ENCODE data around the gene MTFR1L. TPM values are rescaled to one million over a fixed set of nuclear protein-coding genes. Genes with fewer than 3 reads are reported as not detected.

The MTFR1L gene
- total and polyA plus RNA-seq, 2 donors from 2014 or later: 66.6 to 108 TPM

DNA sequence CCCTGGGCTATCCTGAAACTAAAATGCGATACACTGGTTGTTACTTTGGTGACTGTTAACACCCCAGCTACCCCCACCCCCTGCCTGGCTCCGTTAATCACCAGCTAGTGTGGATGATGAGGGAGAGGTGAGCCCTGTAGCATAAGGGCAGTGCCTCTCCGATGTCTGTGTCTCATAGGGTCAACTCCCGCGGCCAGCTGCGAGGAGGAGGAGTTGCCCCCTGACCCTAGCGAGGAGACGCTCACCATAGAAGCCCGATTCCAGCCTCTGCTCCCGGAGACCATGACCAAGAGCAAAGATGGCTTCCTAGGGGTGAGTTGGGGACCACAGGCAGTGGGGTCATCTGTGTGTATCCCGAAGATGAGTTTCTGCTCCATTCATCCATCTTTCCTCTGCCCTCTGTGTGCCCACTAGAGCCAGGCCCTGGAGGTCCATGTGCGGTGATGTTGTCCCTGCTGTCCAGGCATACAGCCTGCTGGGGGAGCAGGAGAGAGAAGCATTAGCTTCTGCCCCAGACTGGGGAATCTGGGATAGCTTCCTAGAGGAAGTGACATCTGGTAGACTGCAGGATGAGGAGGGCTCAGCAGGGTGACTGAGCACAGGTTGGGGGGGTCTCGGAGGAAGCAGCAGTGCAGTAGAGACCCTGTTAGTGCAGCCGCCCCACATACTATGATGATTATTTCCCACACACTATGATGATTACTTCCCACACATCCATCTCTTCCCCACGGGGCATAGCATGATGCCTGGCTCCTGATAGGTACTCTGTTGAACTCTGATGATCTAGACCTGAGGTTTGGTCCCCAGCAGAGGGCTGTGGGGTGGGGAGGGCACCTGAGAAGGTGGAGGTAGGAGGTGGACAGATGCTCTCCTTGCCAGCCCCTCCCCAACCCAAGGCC lies 14.5 kb upstream of the MTFR1L start:
- DNase-seq (peak in 1 of 5 donors; percentile 44), FAIRE-seq (no peak)
- Histone ChIP-seq H3K4me3 (ENCODE audit: low read length in 3 of 3) (no peak overlapping the region), H3K9me3 (ENCODE audit: control insufficient read depth in 2 of 3, insufficient read depth in 1 of 3, low read length in 3 of 3) (no peaks in the 10 kb centered on the region), H3K27me3 (ENCODE audit: control insufficient read depth, insufficient read depth, low read length) (no peaks in the 10 kb centered on the region), H3K36me3 (ENCODE audit: control insufficient read depth in 2 of 3, insufficient read depth in 3 of 3, low read length in 3 of 3) (peaks cover 0 to 7% (median 0%) of the 10 kb centered on the region in 3 donors), H3K4me1 (ENCODE audit: control insufficient read depth in 2 of 3, insufficient read depth in 2 of 3, low read depth in 1 of 3, low read length in 3 of 3) (peaks cover 0 to 18% (median 9%) of the 10 kb centered on the region in 3 donors), H3K9ac (ENCODE audit: low read length in 3 of 3) (no peak overlapping the region), H3K27ac (ENCODE audit: low read depth in 2 of 2, low read length in 2 of 2) (no peak overlapping the region)
- TF ChIP-seq, protein P1, sequence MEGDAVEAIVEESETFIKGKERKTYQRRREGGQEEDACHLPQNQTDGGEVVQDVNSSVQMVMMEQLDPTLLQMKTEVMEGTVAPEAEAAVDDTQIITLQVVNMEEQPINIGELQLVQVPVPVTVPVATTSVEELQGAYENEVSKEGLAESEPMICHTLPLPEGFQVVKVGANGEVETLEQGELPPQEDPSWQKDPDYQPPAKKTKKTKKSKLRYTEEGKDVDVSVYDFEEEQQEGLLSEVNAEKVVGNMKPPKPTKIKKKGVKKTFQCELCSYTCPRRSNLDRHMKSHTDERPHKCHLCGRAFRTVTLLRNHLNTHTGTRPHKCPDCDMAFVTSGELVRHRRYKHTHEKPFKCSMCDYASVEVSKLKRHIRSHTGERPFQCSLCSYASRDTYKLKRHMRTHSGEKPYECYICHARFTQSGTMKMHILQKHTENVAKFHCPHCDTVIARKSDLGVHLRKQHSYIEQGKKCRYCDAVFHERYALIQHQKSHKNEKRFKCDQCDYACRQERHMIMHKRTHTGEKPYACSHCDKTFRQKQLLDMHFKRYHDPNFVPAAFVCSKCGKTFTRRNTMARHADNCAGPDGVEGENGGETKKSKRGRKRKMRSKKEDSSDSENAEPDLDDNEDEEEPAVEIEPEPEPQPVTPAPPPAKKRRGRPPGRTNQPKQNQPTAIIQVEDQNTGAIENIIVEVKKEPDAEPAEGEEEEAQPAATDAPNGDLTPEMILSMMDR (IDR thresholded peaks at IDR 0.05; ENCODE audit: borderline replicate concordance, extremely low read depth, insufficient read depth): no peak
- intact Hi-C loops (cut with DNase I): no loop called here

DNA sequence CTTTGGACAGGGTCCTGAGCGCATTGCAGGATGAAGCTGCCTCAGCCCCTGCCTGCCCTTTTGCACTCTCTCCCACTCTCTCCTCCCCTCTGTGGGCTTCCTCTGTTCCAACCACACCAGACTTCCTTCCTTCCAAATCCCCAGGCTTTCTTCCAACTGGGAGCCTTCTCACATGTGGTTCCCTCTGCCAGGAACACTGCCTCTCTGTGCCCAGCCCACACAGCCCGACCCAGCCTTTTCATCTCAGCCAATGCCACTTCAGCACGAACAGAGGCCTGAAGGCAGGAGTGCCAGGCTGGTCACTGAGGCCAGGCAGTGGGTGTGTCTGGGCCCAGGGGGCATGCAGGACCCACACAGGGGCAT lies 13.9 kb upstream of the MTFR1L start:
- intact Hi-C loops (cut with DNase I): no loop called here
- H3K4me1 ChIP-seq (ENCODE audit: control insufficient read depth in 2 of 3, insufficient read depth in 2 of 3, low read depth in 1 of 3, low read length in 3 of 3): peaks cover 0 to 18% (median 6%) of the 10 kb centered on the region in 3 donors
- FAIRE-seq: no peak
- H3K4me3 ChIP-seq (ENCODE audit: low read length in 3 of 3): no peak overlapping the region
- no peaks in the 10 kb centered on the region for H3K27me3 ChIP-seq (ENCODE audit: control insufficient read depth, insufficient read depth, low read length)
- peak in 1 of 5 donors; percentile 73 for DNase-seq
- TF ChIP-seq, protein P1 (IDR thresholded peaks at IDR 0.05; ENCODE audit: borderline replicate concordance, extremely low read depth, insufficient read depth): no peak
- no peaks in the 10 kb centered on the region for H3K9me3 ChIP-seq (ENCODE audit: control insufficient read depth in 2 of 3, insufficient read depth in 1 of 3, low read length in 3 of 3)
- no peak overlapping the region for H3K9ac ChIP-seq (ENCODE audit: low read length in 3 of 3)
- peaks cover 0 to 7% (median 0%) of the 10 kb centered on the region in 3 donors for H3K36me3 ChIP-seq (ENCODE audit: control insufficient read depth in 2 of 3, insufficient read depth in 3 of 3, low read length in 3 of 3)
- H3K27ac ChIP-seq (ENCODE audit: low read depth in 2 of 2, low read length in 2 of 2): peak overlapping the region in 1 of 2 donors; percentile 32

DNA sequence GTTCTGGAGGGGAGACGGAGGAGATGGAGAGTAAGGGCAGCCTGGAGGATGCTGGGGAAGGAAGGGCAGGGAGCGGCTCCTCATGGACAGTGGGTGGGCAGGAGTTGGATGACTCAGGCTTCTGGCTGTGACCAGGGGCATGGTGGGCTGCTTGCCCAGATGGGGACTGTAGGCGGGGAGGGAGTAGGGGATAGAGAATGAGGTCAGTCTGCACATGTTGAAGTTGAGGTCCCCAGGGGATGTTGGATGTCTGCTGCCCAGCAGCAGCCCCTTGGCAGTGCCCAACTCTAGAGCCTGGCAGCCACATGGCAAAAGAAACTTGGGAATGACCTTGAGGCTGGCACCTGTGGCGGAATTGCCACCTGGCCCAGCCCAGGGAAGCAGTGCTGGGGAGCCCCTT lies 13.3 kb upstream of the MTFR1L start:
- Histone ChIP-seq H3K36me3 (ENCODE audit: control insufficient read depth in 2 of 3, insufficient read depth in 3 of 3, low read length in 3 of 3) (peaks cover 0 to 7% (median 0%) of the 10 kb centered on the region in 3 donors), H3K27ac (ENCODE audit: low read depth in 2 of 2, low read length in 2 of 2) (peak overlapping the region in 1 of 2 donors; percentile 32), H3K27me3 (ENCODE audit: control insufficient read depth, insufficient read depth, low read length) (no peaks in the 10 kb centered on the region), H3K9ac (ENCODE audit: low read length in 3 of 3) (no peak overlapping the region), H3K4me3 (ENCODE audit: low read length in 3 of 3) (no peak overlapping the region), H3K9me3 (ENCODE audit: control insufficient read depth in 2 of 3, insufficient read depth in 1 of 3, low read length in 3 of 3) (no peaks in the 10 kb centered on the region), H3K4me1 (ENCODE audit: control insufficient read depth in 2 of 3, insufficient read depth in 2 of 3, low read depth in 1 of 3, low read length in 3 of 3) (peaks cover 0 to 17% (median 4%) of the 10 kb centered on the region in 3 donors)
- DNase-seq: peak in 1 of 5 donors; percentile 79
- intact Hi-C loops (cut with DNase I): no loop called here
- TF ChIP-seq, protein P1 (IDR thresholded peaks at IDR 0.05; ENCODE audit: borderline replicate concordance, extremely low read depth, insufficient read depth): no peak
- no peak for FAIRE-seq

Data from kidney (tissue), 14 donors.